ENCODE results near the gene MYO10.

Gene MYO10

GRCh38 chr5:16806711-16807546 lies 129.2 kb downstream of the MYO10 start:
- no peak for DNase-seq

- no peak for DNase-seq
These were observed 130.6 kb downstream of the MYO10 start for GRCh38 chr5:16805486-16805885.

GRCh38 chr5:16803831-16804230 lies 132.3 kb downstream of the MYO10 start:
- DNase-seq = no peak

GRCh38 chr5:16800477-16800876 lies 135.6 kb downstream of the MYO10 start:
- no peak for DNase-seq

GRCh38 chr5:16799796-16800195 lies 136.3 kb downstream of the MYO10 start:
- DNase-seq = no peak

GRCh38 chr5:16797951-16798350 lies 138.1 kb downstream of the MYO10 start:
- no peak for DNase-seq

GRCh38 chr5:16794269-16794913 lies 141.7 kb downstream of the MYO10 start:
- DNase-seq = no peak

GRCh38 chr5:16792598-16793275 lies 143.4 kb downstream of the MYO10 start:
- no peak for DNase-seq

GRCh38 chr5:16791904-16792597 lies 144.0 kb downstream of the MYO10 start:
- DNase-seq = no peak

- DNase-seq = no peak
These were observed 144.9 kb downstream of the MYO10 start for GRCh38 chr5:16791036-16791705.

GRCh38 chr5:16788957-16789356 lies 147.1 kb downstream of the MYO10 start:
- no peak for DNase-seq

GRCh38 chr5:16787278-16787677 lies 148.8 kb downstream of the MYO10 start:
- no peak for DNase-seq

GRCh38 chr5:16784843-16785791 lies 151.0 kb downstream of the MYO10 start:
- peak; percentile 59 for DNase-seq

GRCh38 chr5:16784088-16784487 lies 152.0 kb downstream of the MYO10 start:
- no peak for DNase-seq

- no peak for DNase-seq
These were observed 154.1 kb downstream of the MYO10 start for GRCh38 chr5:16781828-16782626.

- DNase-seq = no peak
These were observed 155.8 kb downstream of the MYO10 start for GRCh38 chr5:16780325-16780724.

- DNase-seq = no peak
These were observed 158.7 kb downstream of the MYO10 start for GRCh38 chr5:16777432-16777831.

- DNase-seq = no peak
These were observed 159.4 kb downstream of the MYO10 start for GRCh38 chr5:16776611-16777251.

GRCh38 chr5:16774806-16775205 lies 161.3 kb downstream of the MYO10 start:
- DNase-seq = no peak

GRCh38 chr5:16773991-16774390 lies 162.1 kb downstream of the MYO10 start:
- DNase-seq = no peak

Measured in activated naive CD4-positive, alpha-beta T cell treated with Interleukin-2 at 50 U/mL for 16 hours (primary cell).